Body of pancreas (tissue), 4 donors: ENCODE results near the gene PEX14. TPM values are rescaled to one million over a fixed set of nuclear protein-coding genes. Genes with fewer than 3 reads are reported as not detected.

ENCODE experiments used
- ATAC-seq: fragments of 150-250 bp; one replicate; pipeline ENCODE4 v1.9.1; 2016
- DNase-seq, 4 donors: peaks; one replicate each; pipeline ENCODE4 v3.0.0-alpha.2; 2019
- H3K27ac ChIP-seq, 4 donors: fragments of 200-600 bp; sonication (generic); 1 replicate in 3 of 4; 2 replicates in 1 of 4; pipeline versions ENCODE4 v1.5.1 to v1.6.1; 2016 to 2019; ENCODE audit warnings: mild to moderate bottlenecking in 1 of 4, mixed read lengths in 1 of 4, moderate library complexity in 1 of 4
- H3K27me3 ChIP-seq, 2 donors: fragments of 200-600 bp; sonication (generic); one replicate each; pipeline ENCODE4 v1.6.0; 2016; ENCODE audit warnings: mild to moderate bottlenecking in 1 of 2
- H3K36me3 ChIP-seq, 2 donors: fragments of 200-600 bp; sonication (generic); replicated peaks in 1 of 2; 2 replicates each; pipeline ENCODE4 v1.5.1; 2016; ENCODE audit warnings: low read depth in 2 of 2; ENCODE audit not compliant: insufficient read depth in 1 of 2
- H3K4me1 ChIP-seq: fragments of 200-600 bp; sonication (generic); one replicate; pipeline ENCODE4 v1.6.0; 2016
- H3K4me3 ChIP-seq, 2 donors: fragments of 200-600 bp; sonication (generic); 1 replicate in 1 of 2; 2 replicates in 1 of 2; pipeline ENCODE4 v1.5.1; 2016 to 2019
- H3K9me3 ChIP-seq, 3 donors: fragments of 200-600 bp; sonication (generic); 1 replicate in 2 of 3; 2 replicates in 1 of 3; pipeline ENCODE4 v1.5.1; 2016
- POLR2A ChIP-seq, 3 donors: fragments of 450-650 bp; IDR thresholded peaks; one replicate each; pipeline ENCODE4 v1.6.1; 2016; ENCODE audit warnings: antibody characterized with exemption in 3 of 3, mild to moderate bottlenecking in 2 of 3
- WGBS, 2 donors: methylation state at CpG; one replicate each; pipeline ENCODE4 v1.1.5; 2017; 5-methylcytosine and 5-hydroxymethylcytosine counted together
- intact Hi-C: fragments of 100-400 bp; cut with DNase I; formaldehyde crosslinking; loops from one replicate; pipeline ENCODE4 v1.15.1; 2023
- total RNA-seq, 2 donors: library from RNA; depleted of rRNA; stranded (reverse); fragments of >200 nt; gene quantifications; one replicate each; pipeline ENCODE4 v1.1.0, GENCODE V29; 2016
- TF ChIP-seq, protein P1 (sequence below), 7 experiments: fragments of 450-650 bp in 4 of 7; fragments of 200-600 bp in 3 of 7; sonication (generic) in 3 of 7; IDR thresholded peaks; one replicate each; pipeline ENCODE4 v1.5.1; 2016 to 2019; ENCODE audit warnings: antibody characterized with exemption in 7 of 7

PEX14 gene
- total RNA-seq, 2 donors from 2014 or later = 8.6 to 8.8 TPM

DNA sequence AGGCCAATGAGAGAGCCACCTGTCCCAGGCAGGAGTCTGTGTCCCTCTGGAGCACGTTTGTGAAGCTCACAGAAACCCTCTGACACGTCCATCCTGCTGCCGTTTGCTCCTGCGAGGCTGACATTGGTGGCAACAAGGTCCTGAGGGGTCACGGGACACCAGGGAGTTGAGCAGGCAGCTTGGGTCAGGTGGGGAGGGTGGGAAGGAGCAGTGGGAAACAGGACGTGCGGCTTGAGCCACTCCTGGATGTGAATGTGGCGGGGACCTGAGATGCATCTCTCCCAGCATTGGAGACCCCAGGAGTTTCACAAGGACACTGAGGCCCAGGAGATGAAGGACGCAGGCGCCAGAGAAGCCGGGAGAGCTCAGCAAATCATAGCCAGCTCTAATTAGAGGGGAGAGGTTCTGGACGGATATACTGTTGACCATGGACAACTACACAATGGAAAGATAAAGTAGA, 149.0 kb downstream of the PEX14 start:
- WGBS, 2 donors = 87 to 90% methylated on average over 12 of the region's 12 CpGs
- intact Hi-C loops = no loop called here

DNA sequence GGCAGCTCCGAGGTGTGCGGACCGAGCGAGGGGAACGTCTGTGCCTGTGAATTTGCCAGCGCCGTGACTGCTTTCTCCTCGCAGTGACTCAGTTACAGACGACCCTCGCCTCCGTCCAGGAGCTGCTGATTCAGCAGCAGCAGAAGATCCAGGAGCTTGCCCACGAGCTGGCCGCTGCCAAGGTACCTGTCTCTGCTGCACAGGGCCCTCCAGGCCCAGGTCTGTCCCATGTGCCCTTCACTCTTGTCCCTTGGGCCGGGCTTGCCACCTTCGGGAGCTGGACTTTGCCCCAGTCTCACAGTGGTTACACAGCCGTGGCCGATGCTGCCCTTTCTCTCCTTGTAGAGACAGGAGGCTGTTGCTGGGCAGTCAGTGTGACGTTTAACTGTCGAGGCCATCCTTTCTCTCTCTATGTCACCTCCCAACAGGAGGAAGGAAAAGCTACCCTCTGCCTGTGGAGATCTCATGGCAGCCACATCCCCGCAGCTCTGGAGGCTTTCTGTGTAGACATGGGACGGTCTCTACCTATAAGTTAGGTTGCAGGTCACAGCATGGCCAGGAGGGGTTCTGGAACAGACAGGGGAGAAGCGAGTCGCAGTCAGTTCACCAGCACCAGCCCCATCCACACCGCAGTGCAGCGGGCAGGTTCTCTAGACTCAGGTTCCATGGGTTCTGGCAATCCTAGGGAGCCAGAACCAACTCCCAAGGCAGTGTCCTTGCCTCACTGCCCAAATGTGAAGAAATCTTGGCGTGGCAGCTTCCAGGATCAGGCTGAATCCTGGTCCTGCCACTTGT, 149.7 kb downstream of the PEX14 start:
- H3K9me3 ChIP-seq = no peaks in the 10 kb centered on the region
- intact Hi-C loops = no loop called here
- H3K36me3 ChIP-seq = peaks cover 0 to under 1% of the 10 kb centered on the region in 2 donors
- DNase-seq (no peak), ATAC-seq (no peak)
- WGBS, 2 donors = 88 to 95% methylated on average over 21 to 26 of the region's 26 CpGs
- H3K4me3 ChIP-seq = no peak overlapping the region
- H3K4me1 ChIP-seq = peaks cover 21% of the 10 kb centered on the region
- no peak overlapping the region for H3K27ac ChIP-seq
- TF ChIP-seq POLR2A (IDR thresholded peaks at IDR 0.05) = no peak
- TF ChIP-seq, protein P1, sequence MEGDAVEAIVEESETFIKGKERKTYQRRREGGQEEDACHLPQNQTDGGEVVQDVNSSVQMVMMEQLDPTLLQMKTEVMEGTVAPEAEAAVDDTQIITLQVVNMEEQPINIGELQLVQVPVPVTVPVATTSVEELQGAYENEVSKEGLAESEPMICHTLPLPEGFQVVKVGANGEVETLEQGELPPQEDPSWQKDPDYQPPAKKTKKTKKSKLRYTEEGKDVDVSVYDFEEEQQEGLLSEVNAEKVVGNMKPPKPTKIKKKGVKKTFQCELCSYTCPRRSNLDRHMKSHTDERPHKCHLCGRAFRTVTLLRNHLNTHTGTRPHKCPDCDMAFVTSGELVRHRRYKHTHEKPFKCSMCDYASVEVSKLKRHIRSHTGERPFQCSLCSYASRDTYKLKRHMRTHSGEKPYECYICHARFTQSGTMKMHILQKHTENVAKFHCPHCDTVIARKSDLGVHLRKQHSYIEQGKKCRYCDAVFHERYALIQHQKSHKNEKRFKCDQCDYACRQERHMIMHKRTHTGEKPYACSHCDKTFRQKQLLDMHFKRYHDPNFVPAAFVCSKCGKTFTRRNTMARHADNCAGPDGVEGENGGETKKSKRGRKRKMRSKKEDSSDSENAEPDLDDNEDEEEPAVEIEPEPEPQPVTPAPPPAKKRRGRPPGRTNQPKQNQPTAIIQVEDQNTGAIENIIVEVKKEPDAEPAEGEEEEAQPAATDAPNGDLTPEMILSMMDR (IDR thresholded peaks at IDR 0.05) = no peak
- no peaks in the 10 kb centered on the region for H3K27me3 ChIP-seq

More for the DNA sequence above, 149.0 kb downstream of the PEX14 start:
- DNase-seq = no peak
- no peak for TF ChIP-seq POLR2A (IDR thresholded peaks at IDR 0.05)
- TF ChIP-seq, protein P1 (IDR thresholded peaks at IDR 0.05) = no peak
- Histone ChIP-seq H3K36me3 (no peaks in the 10 kb centered on the region), H3K27me3 (no peaks in the 10 kb centered on the region), H3K9me3 (no peaks in the 10 kb centered on the region), H3K27ac (no peak overlapping the region), H3K4me3 (no peak overlapping the region), H3K4me1 (peaks cover 14% of the 10 kb centered on the region)
- no peak for ATAC-seq

DNA sequence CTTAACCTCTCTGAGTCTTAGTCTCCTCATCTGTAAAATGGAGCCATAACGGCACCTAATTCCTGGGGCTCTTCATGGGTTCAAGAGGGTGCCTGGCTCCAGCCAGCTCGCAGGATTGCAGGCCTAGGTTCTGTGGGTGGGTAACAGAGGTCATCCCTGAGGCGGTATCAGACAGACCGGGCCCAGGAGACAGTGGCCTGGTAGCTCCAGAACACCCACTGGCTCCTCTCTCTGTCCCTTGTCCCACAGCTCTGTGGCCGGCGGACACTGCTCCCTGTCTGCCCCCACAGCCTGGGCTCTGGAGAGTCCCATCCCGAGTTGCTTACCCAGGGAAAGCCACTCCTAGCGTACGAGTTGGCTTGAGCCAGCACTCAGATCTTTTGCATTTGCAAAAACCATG, 150.3 kb downstream of the PEX14 start:
- no peaks in the 10 kb centered on the region for H3K27me3 ChIP-seq
- 93 to 96% methylated on average over 6 to 9 of the region's 9 CpGs for WGBS, 2 donors
- H3K4me1 ChIP-seq = peaks cover 21% of the 10 kb centered on the region
- peaks cover 0 to 2% of the 10 kb centered on the region in 2 donors for H3K36me3 ChIP-seq
- TF ChIP-seq, protein P1 (IDR thresholded peaks at IDR 0.05) = no peak
- no peak for TF ChIP-seq POLR2A (IDR thresholded peaks at IDR 0.05)
- ATAC-seq (no peak), DNase-seq (no peak)
- H3K4me3 ChIP-seq = no peak overlapping the region
- intact Hi-C loops = no loop called here
- H3K27ac ChIP-seq = no peak overlapping the region
- H3K9me3 ChIP-seq = no peaks in the 10 kb centered on the region

DNA sequence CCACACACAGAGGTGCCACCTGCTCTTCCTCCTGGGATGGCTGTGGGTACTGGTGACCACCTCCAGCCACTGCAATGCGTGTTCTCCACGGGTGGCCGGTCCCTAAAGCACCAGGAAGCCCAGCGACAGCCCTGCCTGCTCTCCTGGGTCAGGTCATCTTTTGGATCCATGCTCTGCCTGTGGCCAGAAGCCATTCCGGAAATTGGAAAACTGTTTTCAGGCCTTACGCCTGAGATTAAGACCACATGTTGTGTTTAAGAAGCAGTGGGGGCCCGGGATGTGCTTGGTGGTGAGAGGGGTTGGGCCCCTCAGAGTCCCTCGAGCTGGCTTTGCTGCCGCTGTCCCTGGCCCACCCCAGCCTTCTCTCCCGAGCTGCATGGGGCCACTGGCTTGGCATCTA, 150.8 kb downstream of the PEX14 start:
- no peak overlapping the region for H3K4me3 ChIP-seq
- DNase-seq (no peak), ATAC-seq (no peak)
- WGBS, 2 donors = 85 to 98% methylated on average over 8 to 10 of the region's 10 CpGs
- no peak for TF ChIP-seq POLR2A (IDR thresholded peaks at IDR 0.05)
- TF ChIP-seq, protein P1 (IDR thresholded peaks at IDR 0.05) = no peak
- no peaks in the 10 kb centered on the region for H3K9me3 ChIP-seq
- peaks cover 21% of the 10 kb centered on the region for H3K4me1 ChIP-seq
- H3K27ac ChIP-seq = no peak overlapping the region
- peaks cover 0 to 2% of the 10 kb centered on the region in 2 donors for H3K36me3 ChIP-seq
- no peaks in the 10 kb centered on the region for H3K27me3 ChIP-seq
- intact Hi-C loops = no loop called here
